Neural cell (in vitro differentiated cells): ENCODE measurements around the gene SLC22A5. TPM values are rescaled to one million over a fixed set of nuclear protein-coding genes. Genes with fewer than 3 reads are reported as not detected.

Source experiments
- H2AFZ ChIP-seq: fragments of 200-600, 300-800 bp; sonication (generic), shearing (Covaris generic); 2 replicates; pipeline ENCODE4 v1.6.0; 2014; ENCODE audit warnings: low read depth, mild to moderate bottlenecking, antibody characterized with exemption, low read length, moderate library complexity
- H3F3A ChIP-seq: fragments of 200-600 bp; shearing (Covaris generic); 2 replicates; pipeline ENCODE4 v1.6.1; 2016; ENCODE audit warnings: mild to moderate bottlenecking, moderate library complexity, mixed read lengths, antibody characterized with exemption, low read length; ENCODE audit not compliant: insufficient read depth, poor library complexity, severe bottlenecking
- H3K27ac ChIP-seq: fragments of 200-600, 300-800 bp; sonication (generic), shearing (Covaris generic); 2 replicates; pipeline ENCODE4 v1.5.1; 2014; ENCODE audit warnings: mild to moderate bottlenecking, low read length, moderate library complexity
- H3K27me3 ChIP-seq: fragments of 300-800, 200-600 bp; sonication (generic), shearing (Covaris generic); 2 replicates; pipeline ENCODE4 v1.6.0; 2014; ENCODE audit warnings: mild to moderate bottlenecking, low read depth, low read length, moderate library complexity; ENCODE audit not compliant: insufficient read depth
- H3K36me3 ChIP-seq: fragments of 300-800, 200-600 bp; sonication (generic), shearing (Covaris generic); 2 replicates; pipeline ENCODE4 v1.5.1; 2014; ENCODE audit warnings: mild to moderate bottlenecking, antibody characterized with exemption, low read length, moderate library complexity; ENCODE audit not compliant: insufficient read depth
- H3K4me2 ChIP-seq: fragments of 300-800, 200-600 bp; sonication (generic), shearing (Covaris generic); 2 replicates; pipeline ENCODE4 v1.6.0; 2014; ENCODE audit warnings: mild to moderate bottlenecking, low read length
- H3K4me3 ChIP-seq: fragments of 300-800, 200-600 bp; sonication (generic), shearing (Covaris generic); 2 replicates; pipeline ENCODE4 v1.5.1; 2014; ENCODE audit warnings: mild to moderate bottlenecking, low read length, moderate library complexity
- H3K79me2 ChIP-seq: fragments of 200-600 bp; shearing (Covaris generic); replicated peaks from 2 replicates; pipeline ENCODE4 v1.6.0; 2014; ENCODE audit warnings: mild to moderate bottlenecking, low read length, moderate library complexity; ENCODE audit not compliant: insufficient read depth
- H3K9ac ChIP-seq: fragments of 300-800, 200-600 bp; sonication (generic), shearing (Covaris generic); 2 replicates; pipeline ENCODE4 v1.6.1; 2016; ENCODE audit warnings: mild to moderate bottlenecking, low read length, mixed read lengths
- H3K9me2 ChIP-seq: fragments of 200-600 bp; shearing (Covaris generic); 2 replicates; pipeline ENCODE4 v1.6.1; 2016; ENCODE audit warnings: mild to moderate bottlenecking, low read length, mixed read lengths; ENCODE audit not compliant: insufficient read depth
- H3K9me3 ChIP-seq: fragments of 200-600, 300-800 bp; sonication (generic), shearing (Covaris generic); 2 replicates; pipeline ENCODE4 v1.6.1; 2016; ENCODE audit warnings: mild to moderate bottlenecking, mixed run types, low read length, moderate library complexity, mixed read lengths
- H4K20me1 ChIP-seq: fragments of 200-600 bp; shearing (Covaris generic); 2 replicates; pipeline ENCODE4 v1.6.1; 2016; ENCODE audit warnings: mild to moderate bottlenecking, mixed run types; ENCODE audit not compliant: insufficient read depth
- EP300 ChIP-seq: fragments of 450-650 bp; conservative IDR thresholded peaks from 2 replicates; pipeline ENCODE4 v1.6.1; 2014; ENCODE audit warnings: antibody characterized with exemption, mild to moderate bottlenecking, moderate library complexity; ENCODE audit not compliant: poor library complexity, severe bottlenecking
- POLR2AphosphoS5 ChIP-seq: IDR thresholded peaks from 2 replicates; pipeline ENCODE4 v1.6.1; 2012
- RAD21 ChIP-seq: fragments of 450-650 bp; conservative IDR thresholded peaks from 2 replicates; pipeline ENCODE4 v1.6.1; 2014; ENCODE audit warnings: antibody characterized with exemption, mild to moderate bottlenecking, moderate library complexity
- SMC3 ChIP-seq: fragments of 450-650 bp; conservative IDR thresholded peaks from 2 replicates; pipeline ENCODE4 v1.6.1; 2014; ENCODE audit warnings: antibody characterized with exemption, mild to moderate bottlenecking, moderate library complexity; ENCODE audit not compliant: poor library complexity
- TAF1 ChIP-seq: IDR thresholded peaks from 2 replicates; pipeline ENCODE4 v1.6.1; 2012; ENCODE audit warnings: low read depth
- polyA plus RNA-seq: library from polyadenylated mRNA; depleted of rRNA; stranded (reverse); fragments of >200 nt; gene quantifications from 2 replicates; pipeline ENCODE4 v1.2.3, GENCODE V29; 2014
- TF ChIP-seq, protein P1 (sequence below): IDR thresholded peaks from 2 replicates; pipeline ENCODE4 v1.6.1; 2012; ENCODE audit warnings: borderline replicate concordance
- TF ChIP-seq, protein P2 (sequence below): fragments of 450-650 bp; IDR thresholded peaks from 2 replicates; pipeline ENCODE4 v1.5.1; 2014; ENCODE audit warnings: antibody characterized with exemption, mild to moderate bottlenecking, moderate library complexity; ENCODE audit not compliant: poor library complexity, severe bottlenecking

Gene SLC22A5
- polyA plus RNA-seq, 1 donor from 2014 or later = 5.5 TPM

- no peak for TF ChIP-seq POLR2AphosphoS5
- no peak for TF ChIP-seq TAF1
- Histone ChIP-seq H3K9me2 (no peaks in the 10 kb centered on the region), H3K4me3 (no peak overlapping the region), H3K79me2 (no peaks in the 10 kb centered on the region), H4K20me1 (no peaks in the 10 kb centered on the region), H3K9me3 (no peaks in the 10 kb centered on the region), H3K9ac (no peak overlapping the region), H3K4me2 (no peak overlapping the region), H3K36me3 (no peaks in the 10 kb centered on the region), H3K27me3 (no peaks in the 10 kb centered on the region), H3K27ac (no peak overlapping the region), H2AFZ (no peak overlapping the region), H3F3A (no peaks in the 10 kb centered on the region)
Measured at GRCh38 chr5:132384506-132385050, 15.1 kb downstream of the SLC22A5 start.

DNA sequence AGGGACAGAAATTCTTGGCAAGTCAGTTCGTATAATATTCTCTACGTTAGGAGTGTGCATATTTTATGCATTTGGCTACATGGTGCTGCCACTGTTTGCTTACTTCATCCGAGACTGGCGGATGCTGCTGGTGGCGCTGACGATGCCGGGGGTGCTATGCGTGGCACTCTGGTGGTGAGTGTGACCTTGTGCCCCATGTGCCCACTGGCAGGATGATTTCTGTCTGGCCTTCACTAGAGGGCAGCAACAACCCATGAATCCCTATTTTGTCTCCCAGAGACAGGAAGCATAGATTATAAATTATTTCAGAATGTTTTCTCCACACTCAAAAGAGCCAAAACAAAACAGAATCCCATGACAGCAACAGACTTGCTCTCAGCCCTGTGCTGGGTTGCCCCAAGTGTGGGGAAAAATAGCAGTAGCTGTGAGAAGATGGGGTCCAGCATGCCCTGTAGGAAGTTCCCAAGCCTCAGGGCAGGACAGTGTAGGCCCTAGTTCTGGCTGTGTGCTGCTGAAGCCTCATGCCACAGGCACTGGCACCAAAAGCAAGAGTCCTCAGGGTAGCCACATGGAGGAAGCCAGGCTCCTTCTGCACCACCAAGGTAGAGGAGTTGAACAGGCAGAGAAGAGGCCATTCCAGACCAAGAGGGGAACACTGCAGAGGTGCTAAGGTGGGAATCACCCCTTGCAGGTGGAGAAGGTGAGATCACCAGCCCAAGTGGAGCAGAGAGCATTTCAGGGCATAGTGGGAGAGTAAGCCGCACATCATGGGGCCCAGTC is 16.0 kb downstream of the SLC22A5 start:
- Histone ChIP-seq H3K4me3 (no peak overlapping the region), H3K27me3 (no peaks in the 10 kb centered on the region), H3K9me3 (no peaks in the 10 kb centered on the region), H3K36me3 (no peaks in the 10 kb centered on the region), H4K20me1 (no peaks in the 10 kb centered on the region), H3K4me2 (no peak overlapping the region), H3K9me2 (no peaks in the 10 kb centered on the region), H3K27ac (no peak overlapping the region), H3K9ac (no peak overlapping the region), H3F3A (no peaks in the 10 kb centered on the region), H3K79me2 (no peaks in the 10 kb centered on the region), H2AFZ (no peak overlapping the region)
- TF ChIP-seq, protein P1, sequence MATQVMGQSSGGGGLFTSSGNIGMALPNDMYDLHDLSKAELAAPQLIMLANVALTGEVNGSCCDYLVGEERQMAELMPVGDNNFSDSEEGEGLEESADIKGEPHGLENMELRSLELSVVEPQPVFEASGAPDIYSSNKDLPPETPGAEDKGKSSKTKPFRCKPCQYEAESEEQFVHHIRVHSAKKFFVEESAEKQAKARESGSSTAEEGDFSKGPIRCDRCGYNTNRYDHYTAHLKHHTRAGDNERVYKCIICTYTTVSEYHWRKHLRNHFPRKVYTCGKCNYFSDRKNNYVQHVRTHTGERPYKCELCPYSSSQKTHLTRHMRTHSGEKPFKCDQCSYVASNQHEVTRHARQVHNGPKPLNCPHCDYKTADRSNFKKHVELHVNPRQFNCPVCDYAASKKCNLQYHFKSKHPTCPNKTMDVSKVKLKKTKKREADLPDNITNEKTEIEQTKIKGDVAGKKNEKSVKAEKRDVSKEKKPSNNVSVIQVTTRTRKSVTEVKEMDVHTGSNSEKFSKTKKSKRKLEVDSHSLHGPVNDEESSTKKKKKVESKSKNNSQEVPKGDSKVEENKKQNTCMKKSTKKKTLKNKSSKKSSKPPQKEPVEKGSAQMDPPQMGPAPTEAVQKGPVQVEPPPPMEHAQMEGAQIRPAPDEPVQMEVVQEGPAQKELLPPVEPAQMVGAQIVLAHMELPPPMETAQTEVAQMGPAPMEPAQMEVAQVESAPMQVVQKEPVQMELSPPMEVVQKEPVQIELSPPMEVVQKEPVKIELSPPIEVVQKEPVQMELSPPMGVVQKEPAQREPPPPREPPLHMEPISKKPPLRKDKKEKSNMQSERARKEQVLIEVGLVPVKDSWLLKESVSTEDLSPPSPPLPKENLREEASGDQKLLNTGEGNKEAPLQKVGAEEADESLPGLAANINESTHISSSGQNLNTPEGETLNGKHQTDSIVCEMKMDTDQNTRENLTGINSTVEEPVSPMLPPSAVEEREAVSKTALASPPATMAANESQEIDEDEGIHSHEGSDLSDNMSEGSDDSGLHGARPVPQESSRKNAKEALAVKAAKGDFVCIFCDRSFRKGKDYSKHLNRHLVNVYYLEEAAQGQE = no peak
- TF ChIP-seq, protein P2, sequence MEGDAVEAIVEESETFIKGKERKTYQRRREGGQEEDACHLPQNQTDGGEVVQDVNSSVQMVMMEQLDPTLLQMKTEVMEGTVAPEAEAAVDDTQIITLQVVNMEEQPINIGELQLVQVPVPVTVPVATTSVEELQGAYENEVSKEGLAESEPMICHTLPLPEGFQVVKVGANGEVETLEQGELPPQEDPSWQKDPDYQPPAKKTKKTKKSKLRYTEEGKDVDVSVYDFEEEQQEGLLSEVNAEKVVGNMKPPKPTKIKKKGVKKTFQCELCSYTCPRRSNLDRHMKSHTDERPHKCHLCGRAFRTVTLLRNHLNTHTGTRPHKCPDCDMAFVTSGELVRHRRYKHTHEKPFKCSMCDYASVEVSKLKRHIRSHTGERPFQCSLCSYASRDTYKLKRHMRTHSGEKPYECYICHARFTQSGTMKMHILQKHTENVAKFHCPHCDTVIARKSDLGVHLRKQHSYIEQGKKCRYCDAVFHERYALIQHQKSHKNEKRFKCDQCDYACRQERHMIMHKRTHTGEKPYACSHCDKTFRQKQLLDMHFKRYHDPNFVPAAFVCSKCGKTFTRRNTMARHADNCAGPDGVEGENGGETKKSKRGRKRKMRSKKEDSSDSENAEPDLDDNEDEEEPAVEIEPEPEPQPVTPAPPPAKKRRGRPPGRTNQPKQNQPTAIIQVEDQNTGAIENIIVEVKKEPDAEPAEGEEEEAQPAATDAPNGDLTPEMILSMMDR = peak; percentile 76
- TF ChIP-seq SMC3 (peak; percentile 73), EP300 (no peak), RAD21 (peak; percentile 79), TAF1 (no peak)
